H1 (cell line): ENCODE measurements around the gene LRRC27. TPM values are rescaled to one million over a fixed set of nuclear protein-coding genes. Genes with fewer than 3 reads are reported as not detected.
A peak's percentile ranks its signal among the peaks of the same experiment; 100 is the strongest.

Experiments used
- CTCF ChIA-PET: fragments of 300-600 bp; sonication (Branson Sonifier 250); formaldehyde crosslinking; loops from one replicate; lab custom pipeline; 2021; ENCODE audit not compliant: partially characterized antibody; lab: Charles Lee
- POLR2A ChIA-PET: fragments of 300-600 bp; sonication (Branson Sonifier 250); formaldehyde crosslinking; loops from one replicate; lab custom pipeline; 2021; ENCODE audit warnings: inconsistent platforms; ENCODE audit not compliant: partially characterized antibody; lab: Charles Lee
- DNase-seq, 2 experiments: peaks; one replicate each; pipeline versions ENCODE4 v3.0.0 to v3.0.0-alpha.2; 2010 to 2022; ENCODE audit warnings: low spot score in 2 of 2, low read depth in 1 of 2, mixed read lengths in 1 of 2
- FAIRE-seq: peaks from 2 replicates; lab custom pipeline; 2011; peaks lifted over from hg19 to GRCh38; lab: Jason Lieb, UNC
- H2AFZ ChIP-seq: 2 replicates; pipeline ENCODE4 v1.8.1; 2012; ENCODE audit warnings: low read length, inconsistent platforms
- H2AK5ac ChIP-seq: 2 replicates; pipeline ENCODE4 v1.6.1; 2013; ENCODE audit warnings: low read depth, low read length
- H2BK120ac ChIP-seq: replicated peaks from 2 replicates; pipeline ENCODE3; 2013; ENCODE audit warnings: low read depth, low read length, inconsistent platforms
- H2BK12ac ChIP-seq: 2 replicates; pipeline ENCODE4 v1.6.1; 2013; ENCODE audit warnings: low read depth, low read length
- H2BK15ac ChIP-seq: 2 replicates; pipeline ENCODE4 v1.6.1; 2013; ENCODE audit warnings: low read length
- H2BK20ac ChIP-seq: 2 replicates; pipeline ENCODE4 v1.6.1; 2013; ENCODE audit warnings: low read length
- H2BK5ac ChIP-seq: 2 replicates; pipeline ENCODE4 v1.6.1; 2013; ENCODE audit warnings: low read depth, low read length
- H3K14ac ChIP-seq: 2 replicates; pipeline ENCODE4 v1.6.1; 2013; ENCODE audit warnings: inconsistent platforms; ENCODE audit not compliant: insufficient read length
- H3K18ac ChIP-seq: 2 replicates; pipeline ENCODE4 v1.6.1; 2013; ENCODE audit warnings: low read length; ENCODE audit errors: extremely low read depth
- H3K23ac ChIP-seq: 2 replicates; pipeline ENCODE4 v1.6.1; 2013; ENCODE audit warnings: inconsistent platforms; ENCODE audit not compliant: insufficient read length
- H3K23me2 ChIP-seq: 2 replicates; pipeline ENCODE4 v1.6.1; 2013; ENCODE audit warnings: low read depth, low read length
- H3K27ac ChIP-seq: 2 replicates; pipeline ENCODE4 v1.6.1; 2011; ENCODE audit warnings: low read depth, low read length, inconsistent platforms
- H3K27me3 ChIP-seq, 4 experiments: replicated peaks in 1 of 4; 1 replicate in 1 of 4; 2 replicates in 3 of 4; pipeline versions ENCODE4 v1.6.1 to v1.8.1; 2011 to 2013; ENCODE audit warnings: low read length in 3 of 4, mild to moderate bottlenecking in 3 of 4, inconsistent platforms in 2 of 4, mixed read lengths in 2 of 4, moderate library complexity in 1 of 4; ENCODE audit not compliant: control insufficient read depth in 3 of 4, insufficient read depth in 3 of 4; ENCODE audit errors: extremely low read depth in 1 of 4
- H3K36me3 ChIP-seq, 4 experiments: 2 replicates each; pipeline versions ENCODE4 v1.6.1 to v1.8.1; 2011 to 2013; ENCODE audit warnings: mild to moderate bottlenecking in 4 of 4, low read length in 3 of 4, moderate library complexity in 2 of 4, control low read depth in 1 of 4, inconsistent platforms in 1 of 4; ENCODE audit not compliant: insufficient read depth in 4 of 4, control insufficient read depth in 2 of 4
- H3K4ac ChIP-seq: replicated peaks from 2 replicates; pipeline ENCODE3; 2013; ENCODE audit warnings: low read length, low read depth, mixed read lengths, inconsistent platforms; ENCODE audit not compliant: insufficient read length
- H3K4me1 ChIP-seq, 4 experiments: replicated peaks in 1 of 4; 1 replicate in 1 of 4; 2 replicates in 3 of 4; pipeline versions ENCODE4 v1.6.1 to v1.8.1; 2011 to 2013; ENCODE audit warnings: low read length in 3 of 4, inconsistent platforms in 2 of 4, mixed read lengths in 1 of 4; ENCODE audit not compliant: insufficient read depth in 4 of 4, control insufficient read depth in 3 of 4
- H3K4me2 ChIP-seq, 2 experiments: 2 replicates each; pipeline versions ENCODE4 v1.6.1 to v1.8.1; 2011 to 2013; ENCODE audit warnings: low read depth in 2 of 2, low read length in 2 of 2, control low read depth in 1 of 2, inconsistent platforms in 1 of 2, mild to moderate bottlenecking in 1 of 2; ENCODE audit not compliant: insufficient read depth in 1 of 2
- H3K4me3 ChIP-seq, 4 experiments: fragments of 200-600, 300-600 bp in 1 of 4; sonication (generic), shearing (Covaris generic), sonication (Bioruptor Twin) in 1 of 4; 2 replicates each; pipeline versions ENCODE4 v1.5.1 to v1.8.1; 2011 to 2016; ENCODE audit warnings: low read length in 4 of 4, low read depth in 3 of 4, control low read depth in 2 of 4, inconsistent platforms in 2 of 4, mild to moderate bottlenecking in 2 of 4, mixed read lengths in 1 of 4, moderate library complexity in 1 of 4; ENCODE audit not compliant: insufficient read depth in 2 of 4; ENCODE audit errors: extremely low read depth in 1 of 4
- H3K56ac ChIP-seq: replicated peaks from 2 replicates; pipeline ENCODE3; 2013; ENCODE audit warnings: low read depth, mild to moderate bottlenecking, mixed read lengths, low read length, inconsistent platforms; ENCODE audit not compliant: insufficient read length
- H3K79me1 ChIP-seq: 2 replicates; pipeline ENCODE4 v1.6.1; 2013; ENCODE audit warnings: low read depth, low read length, control low read depth
- H3K79me2 ChIP-seq, 2 experiments: 2 replicates each; pipeline versions ENCODE4 v1.6.1 to v1.8.1; 2012 to 2013; ENCODE audit warnings: low read length in 2 of 2, mild to moderate bottlenecking in 2 of 2, inconsistent platforms in 1 of 2; ENCODE audit not compliant: insufficient read depth in 2 of 2, control insufficient read depth in 1 of 2
- H3K9ac ChIP-seq, 4 experiments: replicated peaks in 1 of 4; 1 replicate in 1 of 4; 2 replicates in 3 of 4; pipeline versions ENCODE4 v1.6.1 to v1.8.1; 2011 to 2013; ENCODE audit warnings: low read depth in 3 of 4, low read length in 3 of 4, control low read depth in 2 of 4, mild to moderate bottlenecking in 2 of 4, moderate library complexity in 2 of 4, inconsistent platforms in 1 of 4; ENCODE audit errors: extremely low read depth in 1 of 4
- H3K9me3 ChIP-seq, 2 experiments: 2 replicates each; pipeline versions ENCODE4 v1.6.1 to v1.8.1; 2012 to 2013; ENCODE audit warnings: mild to moderate bottlenecking in 2 of 2, moderate library complexity in 2 of 2, control low read depth in 1 of 2, inconsistent platforms in 1 of 2, low read depth in 1 of 2, low read length in 1 of 2, mixed read lengths in 1 of 2; ENCODE audit not compliant: insufficient read depth in 2 of 2
- H4K20me1 ChIP-seq, 2 experiments: replicated peaks in 1 of 2; 2 replicates each; pipeline versions ENCODE3 to v1.8.1; 2011 to 2013; ENCODE audit warnings: inconsistent platforms in 2 of 2, low read length in 2 of 2, mild to moderate bottlenecking in 1 of 2; ENCODE audit not compliant: insufficient read depth in 2 of 2, control insufficient read depth in 1 of 2
- H4K5ac ChIP-seq: 2 replicates; pipeline ENCODE4 v1.6.1; 2013; ENCODE audit warnings: low read length, low read depth, mixed read lengths, inconsistent platforms; ENCODE audit not compliant: insufficient read length
- H4K8ac ChIP-seq: 2 replicates; pipeline ENCODE4 v1.8.0; 2013; ENCODE audit warnings: mild to moderate bottlenecking, moderate library complexity, low read length, inconsistent platforms; ENCODE audit not compliant: insufficient read depth; ENCODE audit errors: extremely low read depth
- H4K91ac ChIP-seq: replicated peaks from 2 replicates; pipeline ENCODE3; 2013; ENCODE audit warnings: low read length, mixed read lengths, inconsistent platforms; ENCODE audit not compliant: insufficient read length
- HDAC2 ChIP-seq, 2 experiments: fragments of 300-600 bp in 1 of 2; sonication (generic) in 1 of 2; IDR thresholded peaks; 2 replicates each; pipeline ENCODE4 v1.6.1; 2011 to 2012; ENCODE audit warnings: low read depth in 2 of 2, low read length in 2 of 2, mild to moderate bottlenecking in 2 of 2, moderate library complexity in 2 of 2, borderline replicate concordance in 1 of 2, inconsistent platforms in 1 of 2
- POLR2A ChIP-seq, 2 experiments: IDR thresholded peaks; 1 replicate in 1 of 2; 2 replicates in 1 of 2; pipeline ENCODE4 v1.6.1; 2011; ENCODE audit warnings: low read depth in 2 of 2, low read length in 2 of 2, mild to moderate bottlenecking in 2 of 2; ENCODE audit errors: control extremely low read depth in 1 of 2
- RNF2 ChIP-seq: fragments of 200-900, 300-1000 bp; sonication (generic); IDR thresholded peaks from 2 replicates; pipeline ENCODE4 v1.7.1; 2016; ENCODE audit warnings: borderline replicate concordance, low read depth, mild to moderate bottlenecking, antibody characterized with exemption, low read length; ENCODE audit not compliant: poor library complexity, severe bottlenecking; ENCODE audit errors: missing control alignments
- SIN3A ChIP-seq, 2 experiments: IDR thresholded peaks in 1 of 2; conservative IDR thresholded peaks in 1 of 2; 2 replicates each; pipeline ENCODE4 v1.6.1; 2011 to 2012; ENCODE audit warnings: low read length in 2 of 2, improper control_type of control experiment in 1 of 2, low read depth in 1 of 2, mild to moderate bottlenecking in 1 of 2
- SUZ12 ChIP-seq: fragments of 200-600 bp; sonication (generic); IDR thresholded peaks from 2 replicates; pipeline ENCODE4 v1.6.1; 2012; ENCODE audit warnings: mild to moderate bottlenecking, inconsistent platforms, low read length, moderate library complexity, mixed read lengths
- TEAD4 ChIP-seq: IDR thresholded peaks from 2 replicates; pipeline ENCODE4 v1.6.1; 2012; ENCODE audit warnings: low read depth, low read length, inconsistent platforms, mixed read lengths
- ZNF274 ChIP-seq: IDR thresholded peaks from 2 replicates; pipeline ENCODE4 v1.7.0; 2012; ENCODE audit warnings: low read length, borderline replicate concordance; ENCODE audit errors: extremely low read depth
- WGBS, 2 experiments: shearing (Covaris generic) in 1 of 2; methylation state at CpG; one replicate each; pipeline versions ENCODE4 v1.1.6 to v1.1.7; 2013 to 2015; ENCODE audit warnings: low lambda C conversion rate in 2 of 2, mixed read lengths in 2 of 2, inconsistent platforms in 1 of 2, low coverage in 1 of 2, missing lambda C conversion rate in 1 of 2; ENCODE audit not compliant: insufficient replicate concordance in 2 of 2, insufficient coverage in 1 of 2, insufficient read length in 1 of 2; ENCODE audit errors: extremely low coverage in 1 of 2, missing lambda C conversion rate in 1 of 2; 5-methylcytosine and 5-hydroxymethylcytosine counted together
- polyA plus RNA-seq, 7 experiments: library from polyadenylated mRNA; depleted of rRNA in 3 of 7; stranded (reverse) in 5 of 7; unstranded in 2 of 7; fragments of >200 nt in 5 of 7; fragments of 200-250 nt in 2 of 7; gene quantifications; 1 replicate in 5 of 7; 2 replicates in 1 of 7; 4 replicates in 1 of 7; pipeline versions ENCODE4 v1.2.1 to v1.2.3, GENCODE V29; 2011 to 2013; ENCODE audit warnings: missing spikeins in 2 of 7, mixed read lengths in 2 of 7
- total RNA-seq: library from RNA; stranded (reverse); fragmentation: NEBNext Ultra II Directional; extraction: Animal tissue kit (Norgen Biotek cat#: 25700); gene quantifications from 2 replicates; pipeline ENCODE4 v1.2.1, GENCODE V29; 2021

The LRRC27 gene
- total and polyA plus RNA-seq, 2 of the 8 experiments (the other 6 are each of a cell fraction or from before 2014, with no cell fraction given), result 1.2 to 3.8 TPM

DNA sequence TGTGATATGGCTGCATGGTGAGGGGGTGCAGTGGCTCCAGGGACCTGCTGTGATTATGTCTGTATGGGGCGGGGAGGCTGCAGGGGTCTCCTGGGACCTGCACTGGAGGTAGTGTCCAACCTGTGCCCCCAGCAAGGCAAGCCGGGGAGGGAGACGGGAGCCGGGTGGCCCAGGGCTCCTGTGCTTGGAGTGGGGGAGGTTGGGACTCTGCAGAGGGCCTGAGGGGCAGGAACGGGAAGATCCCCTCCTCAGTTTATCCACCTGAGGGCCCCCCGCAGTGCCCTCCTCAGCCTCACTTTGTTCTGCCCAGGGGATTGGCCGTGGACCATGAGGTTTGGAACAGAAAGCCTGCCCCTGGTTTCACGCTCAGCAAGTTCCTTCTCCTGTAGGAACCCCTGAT, 42.2 kb downstream of the LRRC27 start:
- H2BK12ac ChIP-seq, result no peak overlapping the region
- H2BK15ac ChIP-seq, result 0 out of 2 replicates have a peak overlapping the region, but pooled peaks have one; percentile 46
- no peak overlapping the region for H3K14ac ChIP-seq
- POLR2A ChIA-PET, result no interaction called here
- H3K4me1 ChIP-seq, result peaks cover 0 to 14% (median 3%) of the 10 kb centered on the region in 4 experiments; a peak in 4 of 7 replicates
- no peaks in the 10 kb centered on the region for H3K36me3 ChIP-seq
- H3K9ac ChIP-seq, result no peak overlapping the region
- no peaks in the 10 kb centered on the region for H3K79me1 ChIP-seq
- peaks cover 0 to 2% of the 10 kb centered on the region in 2 experiments; a peak in 1 of 4 replicates for H3K9me3 ChIP-seq
- H3K27ac ChIP-seq, result no peak overlapping the region
- no peak overlapping the region; the same call in 1 of the 2 replicates for H4K8ac ChIP-seq
- H4K91ac ChIP-seq, result no peak overlapping the region
- CTCF ChIA-PET, result interaction anchor here (0.8 to 4.6 kb wide), 5 partner anchors 13 to 275 kb away, joined by 4 to 48 read pairs (median 4); no protein-coding TSS in a partner anchor
- no peak overlapping the region for H3K23ac ChIP-seq
- TF ChIP-seq SIN3A (conservative IDR thresholded peaks at IDR 0.05 in 1 of 2, IDR thresholded peaks at IDR 0.05 in 1 of 2; ENCODE audit: low read depth in 1 of 2, low read length in 2 of 2), result no peak
- no peak for TF ChIP-seq RNF2
- no peak for TF ChIP-seq ZNF274
- no peak for TF ChIP-seq POLR2A (IDR thresholded peaks at IDR 0.05; ENCODE audit: control extremely low read depth in 1 of 2, low read depth in 2 of 2, low read length in 2 of 2)
- TF ChIP-seq TEAD4, result no peak
- TF ChIP-seq SUZ12, result no peak
- no peak for TF ChIP-seq HDAC2 (IDR thresholded peaks at IDR 0.05; ENCODE audit: borderline replicate concordance in 1 of 2, low read depth in 2 of 2, low read length in 2 of 2)
- H3K4me2 ChIP-seq, result no peak overlapping the region
- no peak overlapping the region for H3K18ac ChIP-seq
- peaks cover 0 to 1% of the 10 kb centered on the region in 2 experiments for H4K20me1 ChIP-seq
- H3K79me2 ChIP-seq, result no peaks in the 10 kb centered on the region
- DNase-seq, result no peak
- H2AFZ ChIP-seq, result no peak overlapping the region
- no peak overlapping the region for H2BK20ac ChIP-seq
- no peak overlapping the region for H2BK120ac ChIP-seq
- no peak for FAIRE-seq
- H2AK5ac ChIP-seq, result 0 out of 2 replicates have a peak overlapping the region, but pooled peaks have one; percentile 70
- no peak overlapping the region for H3K56ac ChIP-seq
- no peak overlapping the region for H3K4ac ChIP-seq
- H3K4me3 ChIP-seq, result no peak overlapping the region
- no peak overlapping the region for H4K5ac ChIP-seq
- H3K23me2 ChIP-seq, result no peaks in the 10 kb centered on the region
- no peak overlapping the region for H2BK5ac ChIP-seq
- no peaks in the 10 kb centered on the region; a peak in 1 of 7 replicates for H3K27me3 ChIP-seq
- WGBS, 2 experiments, result 89% methylated on average over 8 of the region's 8 CpGs; no CpG with 5 or more reads in 1 of the 2 experiments
